BE2C (cell line): ENCODE measurements around the gene PLCB4.

Source experiments
- DNase-seq: peaks from one replicate; pipeline ENCODE4 v3.0.0-alpha.2; 2020
- H3K27me3 ChIP-seq: fragments of 250-450 bp; sonication (Bioruptor Pico); 2 replicates; pipeline ENCODE4 v1.5.1; 2020; ENCODE audit warnings: mild to moderate bottlenecking
- H3K36me3 ChIP-seq: fragments of 250-450 bp; sonication (Bioruptor Pico); 2 replicates; pipeline ENCODE4 v1.5.1; 2020; ENCODE audit warnings: mild to moderate bottlenecking
- H3K4me1 ChIP-seq: fragments of 250-450 bp; sonication (Bioruptor Pico); 2 replicates; pipeline ENCODE4 v1.5.1; 2020
- H3K4me3 ChIP-seq: 2 replicates; pipeline ENCODE4 v1.5.1; 2011; ENCODE audit warnings: low read depth, low read length
- H3K9me3 ChIP-seq: fragments of 250-450 bp; sonication (Bioruptor Pico); 2 replicates; pipeline ENCODE4 v1.5.1; 2020
- TF ChIP-seq, protein P1 (sequence below): IDR thresholded peaks from 2 replicates; pipeline ENCODE4 v1.5.1; 2012; ENCODE audit warnings: mild to moderate bottlenecking, low read depth, low read length

PLCB4 gene

DNA sequence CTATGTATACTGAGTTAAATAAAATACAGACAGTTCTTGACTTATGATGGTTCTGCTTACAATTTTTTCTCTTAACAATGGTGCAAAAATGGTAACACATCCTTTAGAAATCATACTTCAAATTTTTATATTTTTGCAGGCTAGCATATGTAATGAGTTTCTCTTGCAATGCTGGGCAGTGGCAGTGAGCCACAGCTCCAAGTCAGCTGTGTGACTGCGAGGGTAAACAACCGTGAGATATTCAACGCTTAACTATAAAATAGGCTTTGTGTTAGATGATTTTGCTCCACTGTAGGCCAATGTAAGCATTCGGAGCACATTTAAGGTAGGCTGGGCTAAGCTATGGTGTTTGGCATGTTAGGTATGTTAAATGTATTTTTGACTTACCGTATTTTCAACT, 136.1 kb downstream of the PLCB4 start:
- Histone ChIP-seq H3K36me3 (no peaks in the 10 kb centered on the region), H3K27me3 (no peaks in the 10 kb centered on the region), H3K4me1 (peaks cover 2% of the 10 kb centered on the region; the same call in 1 of the 2 replicates), H3K9me3 (no peaks in the 10 kb centered on the region), H3K4me3 (no peak overlapping the region)
- no peak for DNase-seq
- TF ChIP-seq, protein P1, sequence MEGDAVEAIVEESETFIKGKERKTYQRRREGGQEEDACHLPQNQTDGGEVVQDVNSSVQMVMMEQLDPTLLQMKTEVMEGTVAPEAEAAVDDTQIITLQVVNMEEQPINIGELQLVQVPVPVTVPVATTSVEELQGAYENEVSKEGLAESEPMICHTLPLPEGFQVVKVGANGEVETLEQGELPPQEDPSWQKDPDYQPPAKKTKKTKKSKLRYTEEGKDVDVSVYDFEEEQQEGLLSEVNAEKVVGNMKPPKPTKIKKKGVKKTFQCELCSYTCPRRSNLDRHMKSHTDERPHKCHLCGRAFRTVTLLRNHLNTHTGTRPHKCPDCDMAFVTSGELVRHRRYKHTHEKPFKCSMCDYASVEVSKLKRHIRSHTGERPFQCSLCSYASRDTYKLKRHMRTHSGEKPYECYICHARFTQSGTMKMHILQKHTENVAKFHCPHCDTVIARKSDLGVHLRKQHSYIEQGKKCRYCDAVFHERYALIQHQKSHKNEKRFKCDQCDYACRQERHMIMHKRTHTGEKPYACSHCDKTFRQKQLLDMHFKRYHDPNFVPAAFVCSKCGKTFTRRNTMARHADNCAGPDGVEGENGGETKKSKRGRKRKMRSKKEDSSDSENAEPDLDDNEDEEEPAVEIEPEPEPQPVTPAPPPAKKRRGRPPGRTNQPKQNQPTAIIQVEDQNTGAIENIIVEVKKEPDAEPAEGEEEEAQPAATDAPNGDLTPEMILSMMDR = no peak

DNA sequence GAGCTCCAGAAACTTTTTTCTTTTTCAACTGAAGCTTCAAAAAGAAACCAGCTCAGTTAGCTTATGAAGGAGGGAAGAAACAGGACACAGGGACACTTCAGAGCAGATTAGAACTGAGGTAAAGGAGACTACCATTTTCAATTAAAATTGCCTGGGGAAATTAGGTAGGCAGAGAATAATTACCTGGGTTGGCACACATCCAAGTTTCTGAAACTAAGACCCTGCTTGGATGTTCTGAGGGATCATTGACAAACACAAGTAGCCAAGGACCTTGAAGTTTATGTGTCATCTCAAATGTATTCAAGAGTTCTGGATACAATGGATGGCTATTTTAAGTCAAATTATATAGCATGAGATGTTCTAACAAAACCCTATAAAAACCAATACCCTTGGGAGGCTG, 137.6 kb downstream of the PLCB4 start:
- no peak for DNase-seq
- H3K36me3 ChIP-seq = no peaks in the 10 kb centered on the region
- H3K9me3 ChIP-seq = no peaks in the 10 kb centered on the region
- H3K27me3 ChIP-seq = no peaks in the 10 kb centered on the region
- H3K4me3 ChIP-seq = no peak overlapping the region
- TF ChIP-seq, protein P1 = no peak
- H3K4me1 ChIP-seq = no peaks in the 10 kb centered on the region; the same call in 1 of the 2 replicates

DNA sequence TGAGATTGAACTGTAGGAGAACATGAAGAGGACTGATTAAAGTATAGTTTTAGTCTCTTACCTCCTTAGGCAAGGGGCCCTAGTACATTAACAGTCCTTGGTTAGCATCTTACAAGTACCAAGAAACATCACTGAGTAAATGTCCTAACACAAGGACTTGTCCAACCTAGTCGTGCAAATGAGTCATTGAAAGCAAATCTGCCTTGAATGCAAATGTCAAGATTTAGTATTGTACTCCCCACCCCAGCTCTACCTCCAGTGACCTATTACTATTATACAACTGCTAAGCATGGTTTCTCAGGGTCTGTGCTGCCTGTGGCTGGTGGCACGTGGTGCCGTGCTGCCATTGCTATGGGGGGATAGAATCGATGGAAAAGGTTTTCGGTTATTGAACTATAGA, 138.4 kb downstream of the PLCB4 start:
- Histone ChIP-seq H3K4me3 (no peak overlapping the region), H3K27me3 (no peaks in the 10 kb centered on the region), H3K36me3 (no peaks in the 10 kb centered on the region; the same call in 1 of the 2 replicates), H3K4me1 (no peaks in the 10 kb centered on the region; the same call in 1 of the 2 replicates), H3K9me3 (no peaks in the 10 kb centered on the region)
- no peak for DNase-seq
- TF ChIP-seq, protein P1 = no peak

DNA sequence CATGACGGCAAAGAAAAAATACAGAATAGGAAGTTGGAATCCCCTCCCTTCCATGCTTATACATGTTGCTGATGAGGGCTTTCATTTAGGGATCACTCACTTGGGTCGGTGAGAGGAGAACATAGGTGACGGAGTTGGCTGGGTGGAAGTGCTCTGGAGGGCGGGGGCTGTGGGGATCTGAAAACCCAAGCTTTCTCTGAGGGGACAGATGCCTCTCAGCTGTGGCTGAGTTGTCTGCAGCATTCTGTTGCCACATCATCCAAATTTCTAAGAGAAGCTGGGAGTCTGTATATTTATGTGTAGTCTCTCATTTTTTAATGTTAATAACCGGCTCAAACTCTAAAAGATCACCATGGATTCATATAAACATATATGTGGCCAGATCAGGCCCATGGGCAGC, 141.5 kb downstream of the PLCB4 start:
- Histone ChIP-seq H3K4me3 (no peak overlapping the region), H3K36me3 (no peaks in the 10 kb centered on the region; the same call in 1 of the 2 replicates), H3K27me3 (no peaks in the 10 kb centered on the region), H3K4me1 (no peaks in the 10 kb centered on the region; the same call in 1 of the 2 replicates), H3K9me3 (no peaks in the 10 kb centered on the region; the same call in 1 of the 2 replicates)
- DNase-seq = no peak
- TF ChIP-seq, protein P1 = no peak

DNA sequence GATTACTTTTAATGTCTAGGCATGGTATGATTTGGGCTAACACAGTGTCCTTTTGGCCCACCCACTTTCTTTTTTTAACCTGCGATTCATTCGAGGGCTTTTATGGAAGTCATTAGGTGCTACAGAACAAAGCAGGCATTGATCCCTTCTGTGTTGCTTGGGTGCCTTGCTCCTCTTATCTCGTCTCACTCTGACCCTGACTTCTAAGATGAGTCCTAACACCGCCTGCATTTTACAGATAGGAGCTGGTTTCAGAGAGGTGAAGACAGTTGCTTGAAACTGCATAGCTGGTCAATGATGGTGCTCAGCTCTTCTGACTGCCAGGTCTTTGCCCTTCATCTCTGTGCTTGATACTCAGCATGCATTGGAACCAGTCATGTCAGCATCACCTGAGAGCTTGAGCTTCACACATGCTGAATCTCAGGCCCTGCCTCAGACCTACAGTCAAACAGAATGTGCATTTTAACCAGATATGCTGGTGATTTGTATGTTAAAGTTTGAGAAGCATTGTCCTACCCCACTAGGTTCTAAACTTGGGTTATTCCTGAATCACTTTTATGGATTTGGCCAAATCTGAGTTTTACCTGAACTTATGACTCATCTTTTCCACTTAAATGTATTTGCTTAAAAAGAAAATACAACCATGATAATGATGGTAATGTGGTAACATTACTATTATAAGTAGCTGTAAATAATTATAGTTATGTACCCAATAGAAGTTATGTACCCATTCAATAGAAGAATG, 142.3 kb downstream of the PLCB4 start:
- DNase-seq = no peak
- Histone ChIP-seq H3K27me3 (no peaks in the 10 kb centered on the region), H3K9me3 (no peaks in the 10 kb centered on the region; the same call in 1 of the 2 replicates), H3K36me3 (no peaks in the 10 kb centered on the region; the same call in 1 of the 2 replicates), H3K4me3 (no peak overlapping the region), H3K4me1 (no peaks in the 10 kb centered on the region)
- TF ChIP-seq, protein P1 = no peak

DNA sequence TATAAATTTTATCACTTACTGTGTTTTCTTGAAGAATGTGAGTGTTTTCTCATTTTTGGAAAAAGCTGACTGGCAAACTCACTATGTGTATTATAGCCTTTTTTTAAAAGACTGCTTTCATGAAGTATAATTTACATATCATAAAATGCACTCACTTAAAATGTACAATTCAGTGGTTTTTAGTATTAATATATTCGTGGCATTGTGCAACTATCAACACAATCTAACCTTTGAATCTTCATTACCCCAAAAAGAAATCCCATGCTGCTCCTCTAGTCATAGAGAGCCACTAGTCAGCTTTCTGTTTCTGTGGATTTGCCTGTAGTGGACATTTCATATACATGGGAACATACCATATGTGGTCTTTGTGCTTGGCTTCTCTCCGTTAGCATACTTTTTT, 143.8 kb downstream of the PLCB4 start:
- TF ChIP-seq, protein P1 = no peak
- no peak overlapping the region for H3K4me3 ChIP-seq
- no peaks in the 10 kb centered on the region; the same call in 1 of the 2 replicates for H3K36me3 ChIP-seq
- peaks cover 5% of the 10 kb centered on the region for H3K4me1 ChIP-seq
- no peaks in the 10 kb centered on the region; the same call in 1 of the 2 replicates for H3K9me3 ChIP-seq
- DNase-seq = no peak
- no peaks in the 10 kb centered on the region for H3K27me3 ChIP-seq
